Measurements from ENCODE around the gene MCM7. TPM values are rescaled to one million over a fixed set of nuclear protein-coding genes. Genes with fewer than 3 reads are reported as not detected.

The MCM7 gene
- total RNA-seq, 1 experiment from 2014 or later, result 387 TPM

DNA sequence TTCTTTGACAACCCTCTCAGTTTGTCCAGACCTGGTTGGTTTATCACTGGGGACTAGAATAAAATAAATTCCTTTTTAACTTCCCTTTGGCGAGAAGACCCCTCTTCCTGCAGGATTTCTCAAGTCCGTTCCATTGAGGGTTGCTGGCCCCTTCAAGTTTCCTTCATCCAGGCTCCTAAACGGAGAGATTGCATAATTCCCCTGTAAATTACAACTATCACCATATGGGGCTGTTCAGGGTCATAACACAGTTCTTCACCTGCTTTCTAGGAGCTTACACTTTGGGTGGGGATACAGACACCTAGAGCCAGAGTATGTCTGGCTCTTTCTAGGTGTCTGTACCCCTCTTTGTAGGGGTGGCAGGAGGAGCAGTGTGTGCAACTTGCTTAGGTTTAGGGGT, 15.7 kb downstream of the MCM7 start:
- Histone ChIP-seq H3K4me3 (replicated peaks in 1 of 2; ENCODE audit: low read depth in 1 of 2, low read length in 2 of 2) (no peak overlapping the region), H3K79me2 (ENCODE audit: insufficient read depth, low read length) (peaks cover 25% of the 10 kb centered on the region), H2AFZ (ENCODE audit: low read depth, low read length, poor library complexity, severe bottlenecking) (no peak overlapping the region), H3K9ac (ENCODE audit: low read length) (no peak overlapping the region), H3K4me2 (ENCODE audit: low read length) (no peak overlapping the region), H4K20me1 (ENCODE audit: insufficient read depth) (no peaks in the 10 kb centered on the region), H3K27me3 (ENCODE audit: insufficient read depth, low read length) (no peaks in the 10 kb centered on the region), H3K9me2 (ENCODE audit: insufficient read depth) (no peaks in the 10 kb centered on the region), H3K4me1 (ENCODE audit: control insufficient read depth in 1 of 2, insufficient read depth in 2 of 2, low read length in 2 of 2) (peaks cover 11 to 49% of the 10 kb centered on the region in 2 experiments), H3K9me3 (ENCODE audit: control insufficient read depth in 1 of 2, insufficient read depth in 1 of 2, low read depth in 1 of 2, low read length in 2 of 2) (no peaks in the 10 kb centered on the region), H3K27ac (ENCODE audit: low read depth, low read length) (no peak overlapping the region), H3K36me3 (ENCODE audit: control insufficient read depth in 1 of 2, insufficient read depth in 2 of 2, low read length in 2 of 2) (peaks cover 2% of the 10 kb centered on the region in 2 experiments; a peak in 1 of 4 replicates)
- no peak for ATAC-seq
- no peak for DNase-seq (ENCODE audit: low read depth, low spot score)
- ChIA-PET CTCF (no interaction called here), POLR2A (no interaction called here), RAD21 (ENCODE audit: low non-redundant PET in 1 of 2, low total read pairs in 2 of 2, uncharacterized antibody in 2 of 2, unreplicated experiment in 2 of 2) (no interaction called here)
- intact Hi-C loops (cut with micrococcal nuclease), result no loop called here
- no peak for TF ChIP-seq ZBTB33 (IDR thresholded peaks at IDR 0.05; ENCODE audit: extremely low read depth, insufficient replicate concordance, low read length)
- TF ChIP-seq FOSL1 (IDR thresholded peaks at IDR 0.05; ENCODE audit: low read depth), result no peak
- no peak for TF ChIP-seq MAX (IDR thresholded peaks at IDR 0.05)
- TF ChIP-seq SIN3A (IDR thresholded peaks at IDR 0.05; ENCODE audit: low read depth), result no peak
- no peak for TF ChIP-seq POLR2AphosphoS5 (IDR thresholded peaks at IDR 0.05; ENCODE audit: low read depth, low read length)
- no peak for TF ChIP-seq ZFX (IDR thresholded peaks at IDR 0.05)
- no peak for TF ChIP-seq REST (IDR thresholded peaks at IDR 0.05; ENCODE audit: low read depth)
- no peak for TF ChIP-seq EZH2 (IDR thresholded peaks at IDR 0.05)
- no peak for TF ChIP-seq ATF3 (IDR thresholded peaks at IDR 0.05)
- no peak for TF ChIP-seq ZNF274 (IDR thresholded peaks at IDR 0.05; ENCODE audit: low read depth, low read length)
- TF ChIP-seq YY1 (IDR thresholded peaks at IDR 0.05; ENCODE audit: extremely low read depth, insufficient replicate concordance, low read depth, low read length), result no peak
- no peak for TF ChIP-seq CEBPB (IDR thresholded peaks at IDR 0.05; ENCODE audit: low read depth)
- no peak for TF ChIP-seq CTCF (IDR thresholded peaks at IDR 0.05 in 2 of 3, conservative IDR thresholded peaks at IDR 0.05 in 1 of 3; ENCODE audit: borderline replicate concordance in 1 of 3, insufficient read depth in 1 of 3, low read depth in 2 of 3, low read length in 2 of 3)
- no peak for TF ChIP-seq TCF7L2 (IDR thresholded peaks at IDR 0.05; ENCODE audit: borderline replicate concordance, extremely low read depth, insufficient read depth, insufficient read length)
- no peak for TF ChIP-seq EGR1 (IDR thresholded peaks at IDR 0.05; ENCODE audit: low read depth)
- TF ChIP-seq SRF (IDR thresholded peaks at IDR 0.05; ENCODE audit: low read depth), result no peak
- no TSS peak for BruUV-seq (replicated peaks)

Data from HCT116 (cell line).